GM18505 (cell line): ENCODE data around the gene HLF.

Source experiments
- ATAC-seq: cut with Tn5 transposase; IDR thresholded peaks from one replicate; pipeline ENCODE4 v1.9.1; 2021; ENCODE audit not compliant: unreplicated experiment
- POLR2A ChIP-seq: IDR thresholded peaks from 4 replicates; pipeline ENCODE4 v1.6.1; 2011; ENCODE audit warnings: borderline replicate concordance; ENCODE audit not compliant: insufficient read depth, insufficient read length; ENCODE audit errors: extremely low read depth

The HLF gene

DNA sequence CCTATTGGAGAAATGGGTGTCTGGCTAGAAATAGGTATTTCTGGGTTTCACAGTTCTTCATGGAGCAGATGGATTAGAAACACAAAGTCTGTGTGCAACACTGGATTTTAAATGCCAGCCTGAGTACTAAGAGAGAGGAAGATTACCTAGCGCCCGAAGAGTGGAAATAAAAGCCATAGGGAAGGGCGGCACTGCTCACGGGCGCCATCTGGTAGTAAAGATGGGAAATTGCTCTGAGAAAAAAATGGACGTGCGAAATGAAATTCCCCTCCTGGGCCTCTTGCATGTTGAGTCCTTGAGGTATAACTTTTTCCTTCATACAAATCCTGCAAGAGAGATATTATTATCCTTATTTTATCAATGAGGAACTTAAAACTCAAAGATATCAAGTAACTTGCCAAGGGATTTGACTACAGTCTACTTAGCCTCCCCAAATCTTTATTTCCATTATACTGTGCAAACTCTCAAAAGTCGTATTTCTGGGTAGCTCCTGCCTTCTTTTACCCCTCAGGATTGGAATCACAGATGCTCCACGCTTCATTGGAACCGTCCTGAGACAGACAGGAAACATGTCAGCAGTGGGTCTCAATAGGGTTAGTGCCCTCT is 84.1 kb downstream of the HLF start:
- ATAC-seq, result no peak

DNA sequence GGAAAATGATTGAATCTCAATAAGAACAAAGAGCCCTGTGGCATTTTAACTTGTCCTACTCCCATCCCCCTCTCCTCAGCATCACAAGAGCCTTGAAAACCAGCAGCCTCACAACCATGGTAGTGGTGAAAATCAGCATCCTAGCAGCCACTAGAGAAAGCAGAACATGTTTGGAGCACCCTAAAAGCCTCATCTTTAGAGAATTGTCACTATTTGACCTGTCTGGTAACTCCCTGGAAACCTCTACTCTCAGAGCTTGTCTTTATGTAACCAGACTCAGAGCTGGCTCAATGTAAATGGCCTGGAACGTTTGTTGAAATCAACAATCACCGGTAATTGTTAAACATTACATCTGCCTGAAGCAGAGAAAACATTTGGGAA is 86.1 kb downstream of the HLF start:
- ATAC-seq, result no peak

More for the DNA sequence above, 84.1 kb downstream of the HLF start:
- no peak for TF ChIP-seq POLR2A

DNA sequence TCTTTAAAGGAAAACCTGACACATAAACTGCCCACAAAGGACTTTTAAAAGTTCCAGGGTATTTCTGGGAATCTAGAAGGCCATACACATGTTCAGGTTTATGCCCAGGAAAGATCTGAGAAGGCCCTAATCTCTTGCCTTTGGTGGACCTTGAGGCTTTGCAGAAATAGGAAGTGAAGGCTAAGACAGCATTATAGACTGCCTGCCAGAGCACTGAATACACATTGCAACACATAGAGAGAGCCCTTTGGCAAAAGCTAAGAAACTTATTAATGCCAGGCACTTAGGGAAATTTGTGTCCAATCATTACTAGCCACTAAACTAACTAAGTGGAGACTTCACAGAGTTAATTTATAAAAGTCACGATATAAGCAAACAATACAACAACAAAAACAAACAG is 86.5 kb downstream of the HLF start:
- ATAC-seq, result no peak
- TF ChIP-seq POLR2A, result no peak

More for the DNA sequence above, 86.1 kb downstream of the HLF start:
- no peak for TF ChIP-seq POLR2A

DNA sequence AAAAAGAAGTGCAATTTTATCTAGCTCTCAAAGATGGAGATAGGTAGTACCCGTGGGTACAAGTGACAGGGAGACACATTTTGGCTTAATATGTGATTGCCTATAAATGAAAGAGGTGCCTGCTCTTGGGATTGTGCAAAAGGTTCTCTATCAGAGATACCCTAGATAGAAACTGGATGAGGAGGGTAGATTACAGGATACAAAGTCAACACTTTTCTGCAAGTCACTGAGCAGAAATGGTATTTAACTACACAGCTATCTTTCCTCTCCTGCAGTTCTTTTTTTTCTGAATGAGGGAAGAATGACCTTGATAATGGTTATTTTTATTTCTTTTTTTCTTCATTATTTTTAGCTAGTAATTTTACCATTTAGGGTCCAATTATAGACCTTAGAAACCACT is 89.2 kb downstream of the HLF start:
- TF ChIP-seq POLR2A, result no peak
- ATAC-seq, result no peak

DNA sequence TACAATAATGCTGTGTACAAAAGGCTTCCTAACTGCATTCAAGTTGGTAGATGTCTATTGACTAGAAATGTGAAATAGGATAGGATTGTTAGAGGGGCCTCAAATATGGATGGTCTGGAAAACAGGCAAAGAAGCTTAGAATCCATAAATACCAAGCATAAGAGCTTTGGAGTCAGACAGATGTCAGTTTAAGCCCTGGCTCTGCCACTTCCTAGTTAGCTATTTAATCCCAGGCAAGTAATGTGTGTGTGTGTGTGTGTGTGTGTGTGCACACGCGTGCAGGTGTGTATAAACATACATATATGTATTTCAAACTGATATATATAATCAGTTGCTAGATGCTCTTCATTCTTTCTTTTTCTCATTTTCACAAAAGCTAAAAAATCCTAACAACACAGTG is 90.2 kb downstream of the HLF start:
- TF ChIP-seq POLR2A, result no peak
- ATAC-seq, result no peak

DNA sequence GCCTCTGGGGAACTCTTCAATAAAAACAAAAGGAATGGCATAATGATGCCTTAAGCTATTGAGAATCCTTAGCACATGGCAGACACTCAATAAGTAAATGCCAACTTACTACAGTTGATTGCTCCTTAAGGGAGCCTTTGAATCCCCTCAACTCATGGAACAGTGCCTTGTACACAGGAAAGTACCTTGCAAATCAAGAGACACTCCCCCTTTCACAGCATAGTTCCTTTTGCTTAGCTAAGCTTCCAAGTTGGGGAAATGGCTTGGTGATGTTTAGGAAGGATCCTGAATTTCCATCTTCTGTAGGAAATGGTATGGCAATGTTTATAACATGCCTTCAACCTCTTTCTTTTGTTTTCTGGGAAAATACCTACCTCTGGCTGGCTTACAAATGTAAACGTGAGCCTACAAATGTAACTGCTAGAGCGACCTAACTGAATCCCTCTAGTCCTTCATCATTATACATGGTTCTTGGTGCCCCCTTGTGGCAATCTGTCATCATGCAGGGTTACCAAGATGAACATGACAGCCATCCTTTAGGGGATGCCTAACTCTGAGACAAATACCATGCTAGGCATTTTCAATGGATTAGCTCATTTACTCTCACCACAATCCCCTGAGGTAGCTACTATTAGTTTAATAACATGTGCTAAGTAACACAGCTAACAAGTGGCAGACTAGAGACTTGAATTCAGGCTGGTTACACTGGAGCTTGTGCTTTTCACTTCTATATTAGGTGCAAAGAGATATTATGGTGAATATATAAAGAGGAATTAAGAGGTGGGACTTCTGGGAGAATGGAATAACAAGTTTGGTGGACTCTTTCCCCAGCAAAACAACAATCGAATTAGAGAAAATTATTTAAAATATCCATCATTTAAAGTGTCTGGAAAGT is 91.9 kb downstream of the HLF start:
- ATAC-seq, result peak; percentile 90
- no peak for TF ChIP-seq POLR2A

DNA sequence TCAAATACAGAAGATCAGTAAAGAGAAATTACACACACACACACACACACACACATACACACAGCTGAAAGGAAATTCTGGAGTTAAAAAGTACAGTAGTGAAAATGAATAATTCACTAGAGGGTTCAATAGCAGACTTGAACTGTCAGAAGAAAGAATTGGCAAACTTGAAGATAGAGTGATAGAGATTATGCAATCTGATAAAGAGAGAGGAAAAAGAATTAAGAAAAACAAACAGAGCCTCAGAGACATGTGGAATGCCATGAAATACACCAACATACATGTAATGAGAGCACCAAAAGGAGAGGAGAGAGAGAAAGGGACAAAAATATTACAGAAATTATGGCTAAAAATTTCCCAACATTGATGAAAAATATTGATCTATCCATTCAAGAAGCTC is 96.2 kb downstream of the HLF start:
- no peak for TF ChIP-seq POLR2A
- no peak for ATAC-seq

DNA sequence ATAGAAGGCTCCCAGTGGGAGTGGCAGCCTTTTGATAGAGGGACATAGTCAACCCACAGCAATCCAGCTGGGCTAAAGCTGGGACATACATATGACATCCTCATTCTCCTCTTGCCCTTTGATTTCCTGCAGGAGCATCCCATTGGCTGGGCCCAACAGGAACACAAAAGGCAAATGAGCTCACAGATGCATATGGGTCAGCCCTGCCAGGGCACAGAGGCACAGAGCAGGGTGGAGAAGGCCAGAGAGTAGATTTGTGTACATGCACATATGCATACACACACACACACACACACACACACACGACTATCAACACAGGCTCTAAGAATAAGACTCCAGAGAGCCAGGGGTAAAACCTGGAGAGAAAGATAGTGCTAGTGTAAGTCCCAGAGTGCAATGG is 98.3 kb downstream of the HLF start:
- TF ChIP-seq POLR2A, result no peak
- ATAC-seq, result no peak

DNA sequence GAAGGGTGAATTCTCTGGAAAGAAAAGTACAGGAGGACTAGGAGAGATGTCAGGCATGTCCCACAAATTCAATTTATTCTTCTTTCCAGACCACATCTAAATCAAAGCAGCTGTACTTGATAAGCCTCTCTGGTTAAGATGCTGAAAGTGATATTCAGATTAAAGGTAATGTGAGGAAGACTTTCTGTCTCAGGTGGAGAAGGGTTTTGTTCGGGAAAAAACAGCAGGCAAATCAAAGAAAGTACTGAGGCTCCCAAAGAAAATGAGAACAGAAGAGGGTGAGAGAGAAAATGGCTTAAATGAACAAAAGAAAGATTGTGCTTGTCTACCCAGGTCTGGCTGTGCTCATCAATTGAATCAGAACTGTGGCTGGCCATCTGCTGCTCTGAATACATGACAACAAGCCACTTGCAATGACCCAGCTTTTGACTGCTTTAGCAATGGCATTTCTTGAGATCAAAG is 101.3 kb downstream of the HLF start:
- ATAC-seq, result no peak
- no peak for TF ChIP-seq POLR2A

DNA sequence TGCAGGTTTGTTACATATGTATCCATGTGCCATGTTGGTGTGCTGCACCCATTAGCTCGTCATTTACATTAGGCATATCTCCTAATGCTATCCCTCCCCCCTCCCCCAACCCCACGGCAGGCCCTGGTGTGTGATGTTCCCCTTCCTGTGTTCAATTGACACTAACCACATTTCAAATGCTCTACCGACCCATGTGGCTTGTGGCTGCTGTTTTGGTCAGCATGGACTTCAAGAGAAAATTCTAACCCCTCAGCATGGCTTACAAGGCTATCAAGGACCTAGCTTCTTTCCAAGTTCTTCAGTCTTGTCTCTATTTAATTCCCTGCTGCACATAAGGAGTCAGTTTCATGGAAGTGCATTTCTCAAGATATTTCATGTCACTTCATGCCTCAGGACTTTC is 103.9 kb downstream of the HLF start:
- TF ChIP-seq POLR2A, result no peak
- ATAC-seq, result no peak
